ENCODE results near the gene PTGR3.

DNA sequence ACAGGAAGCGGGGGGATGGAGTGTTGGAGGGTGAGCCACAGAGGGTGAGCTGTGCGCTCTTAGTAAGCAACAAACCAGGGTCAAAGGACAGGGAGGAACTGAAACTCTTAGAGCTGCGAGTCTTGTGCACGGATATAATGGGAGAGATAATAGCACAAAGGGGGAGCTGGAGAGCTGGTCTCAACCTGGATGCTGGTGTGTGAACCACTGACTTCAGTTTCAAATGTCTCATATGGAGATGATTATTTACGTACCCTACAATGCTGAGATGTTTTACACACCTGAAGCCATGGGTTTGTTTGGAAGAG lies 35.9 kb downstream of the PTGR3 start:
- TF ChIP-seq, protein P1, sequence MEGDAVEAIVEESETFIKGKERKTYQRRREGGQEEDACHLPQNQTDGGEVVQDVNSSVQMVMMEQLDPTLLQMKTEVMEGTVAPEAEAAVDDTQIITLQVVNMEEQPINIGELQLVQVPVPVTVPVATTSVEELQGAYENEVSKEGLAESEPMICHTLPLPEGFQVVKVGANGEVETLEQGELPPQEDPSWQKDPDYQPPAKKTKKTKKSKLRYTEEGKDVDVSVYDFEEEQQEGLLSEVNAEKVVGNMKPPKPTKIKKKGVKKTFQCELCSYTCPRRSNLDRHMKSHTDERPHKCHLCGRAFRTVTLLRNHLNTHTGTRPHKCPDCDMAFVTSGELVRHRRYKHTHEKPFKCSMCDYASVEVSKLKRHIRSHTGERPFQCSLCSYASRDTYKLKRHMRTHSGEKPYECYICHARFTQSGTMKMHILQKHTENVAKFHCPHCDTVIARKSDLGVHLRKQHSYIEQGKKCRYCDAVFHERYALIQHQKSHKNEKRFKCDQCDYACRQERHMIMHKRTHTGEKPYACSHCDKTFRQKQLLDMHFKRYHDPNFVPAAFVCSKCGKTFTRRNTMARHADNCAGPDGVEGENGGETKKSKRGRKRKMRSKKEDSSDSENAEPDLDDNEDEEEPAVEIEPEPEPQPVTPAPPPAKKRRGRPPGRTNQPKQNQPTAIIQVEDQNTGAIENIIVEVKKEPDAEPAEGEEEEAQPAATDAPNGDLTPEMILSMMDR (IDR thresholded peaks at IDR 0.05): no peak
- no peak for TF ChIP-seq POLR2A (IDR thresholded peaks at IDR 0.05)
- no peak for TF ChIP-seq EP300 (IDR thresholded peaks at IDR 0.05)
